IMR-90 (cell line): ENCODE data around the gene CPED1. TPM values are rescaled to one million over a fixed set of nuclear protein-coding genes. Genes with fewer than 3 reads are reported as not detected.

ENCODE experiments used
- ATAC-seq: fragments of 200-7000 bp; cut with Tn5 transposase; 2 replicates; pipeline ENCODE4 v1.9.1; 2020; ENCODE audit warnings: low read depth, mild to moderate bottlenecking, moderate library complexity
- BruUV-seq: library from RNA; stranded (reverse); fragments of 400-500 nt; replicated peaks from 2 replicates; lab custom pipeline; 2021; lab: Mats Ljungman, UMichigan
- CTCF ChIA-PET: fragments of 300-600 bp; formaldehyde crosslinking; extraction: SDS; loops from one replicate; lab custom pipeline; 2021; ENCODE audit warnings: antibody characterized with exemption; lab: Yijun Ruan, JAX
- POLR2A ChIA-PET: fragments of 300-600 bp; sonication (Branson Sonifier 250); formaldehyde crosslinking; loops from one replicate; lab custom pipeline; 2022; ENCODE audit warnings: antibody characterized with exemption; ENCODE audit not compliant: unreplicated experiment; lab: Charles Lee
- DNase-seq: peaks from one replicate; pipeline ENCODE4 v3.0.0; 2013
- H2AFZ ChIP-seq: replicated peaks from 2 replicates; pipeline ENCODE3; 2013; ENCODE audit warnings: low read length, mild to moderate bottlenecking; ENCODE audit not compliant: poor library complexity
- H2AK5ac ChIP-seq: 2 replicates; pipeline ENCODE4 v1.6.1; 2013; ENCODE audit warnings: low read depth, low read length, inconsistent platforms
- H2AK9ac ChIP-seq: replicated peaks from 2 replicates; pipeline ENCODE3; 2013; ENCODE audit warnings: mild to moderate bottlenecking, low read depth, low read length, moderate library complexity; ENCODE audit not compliant: poor library complexity
- H2BK120ac ChIP-seq: 2 replicates; pipeline ENCODE4 v1.6.1; 2013; ENCODE audit warnings: low read depth, low read length, inconsistent platforms
- H2BK15ac ChIP-seq: 3 replicates; pipeline ENCODE4 v1.6.1; 2013; ENCODE audit warnings: low read depth, low read length, inconsistent platforms
- H2BK20ac ChIP-seq: 2 replicates; pipeline ENCODE4 v1.6.1; 2013; ENCODE audit warnings: low read depth, mild to moderate bottlenecking, inconsistent platforms, low read length, moderate library complexity
- H2BK5ac ChIP-seq: 2 replicates; pipeline ENCODE4 v1.6.1; 2013; ENCODE audit warnings: mild to moderate bottlenecking, low read depth, low read length, inconsistent platforms; ENCODE audit not compliant: poor library complexity, severe bottlenecking
- H3K14ac ChIP-seq: replicated peaks from 2 replicates; pipeline ENCODE4 v1.6.1; 2013; ENCODE audit warnings: low read depth, low read length, inconsistent platforms
- H3K18ac ChIP-seq: 2 replicates; pipeline ENCODE4 v1.6.1; 2013; ENCODE audit warnings: low read depth, low read length, control low read depth
- H3K23ac ChIP-seq: 2 replicates; pipeline ENCODE4 v1.6.1; 2013; ENCODE audit warnings: low read depth, low read length, inconsistent platforms
- H3K27ac ChIP-seq: 2 replicates; pipeline ENCODE4 v1.5.1; 2013; ENCODE audit warnings: mild to moderate bottlenecking, control low read depth, low read length; ENCODE audit not compliant: insufficient read depth
- H3K27me3 ChIP-seq: 2 replicates; pipeline ENCODE4 v1.6.1; 2013; ENCODE audit warnings: low read length; ENCODE audit not compliant: control insufficient read depth, insufficient read depth
- H3K36me3 ChIP-seq: 2 replicates; pipeline ENCODE4 v1.6.1; 2013; ENCODE audit warnings: low read length, mixed read lengths; ENCODE audit not compliant: control insufficient read depth, insufficient read depth
- H3K4ac ChIP-seq: 2 replicates; pipeline ENCODE4 v1.6.1; 2013; ENCODE audit warnings: low read depth, low read length, inconsistent platforms
- H3K4me1 ChIP-seq: 2 replicates; pipeline ENCODE4 v1.6.1; 2013; ENCODE audit warnings: low read length, mixed read lengths; ENCODE audit not compliant: control insufficient read depth, insufficient read depth
- H3K4me2 ChIP-seq: 2 replicates; pipeline ENCODE4 v1.6.1; 2013; ENCODE audit warnings: low read depth, mild to moderate bottlenecking, control low read depth, low read length, moderate library complexity
- H3K4me3 ChIP-seq: 2 replicates; pipeline ENCODE4 v1.5.1; 2013; ENCODE audit warnings: low read depth, mild to moderate bottlenecking, control low read depth, low read length, moderate library complexity; ENCODE audit not compliant: insufficient read depth
- H3K56ac ChIP-seq: 2 replicates; pipeline ENCODE4 v1.6.1; 2013; ENCODE audit warnings: low read length, inconsistent platforms; ENCODE audit not compliant: insufficient read depth; ENCODE audit errors: extremely low read depth
- H3K79me1 ChIP-seq, 2 experiments: 2 replicates each; pipeline ENCODE4 v1.6.1; 2013; ENCODE audit warnings: low read length in 2 of 2, inconsistent platforms in 1 of 2, low read depth in 1 of 2
- H3K9ac ChIP-seq: 2 replicates; pipeline ENCODE4 v1.6.1; 2013; ENCODE audit warnings: low read depth, low read length, control low read depth
- H3K9me1 ChIP-seq: 2 replicates; pipeline ENCODE4 v1.6.1; 2013; ENCODE audit warnings: low read length, inconsistent platforms; ENCODE audit not compliant: insufficient read depth
- H3K9me3 ChIP-seq: 2 replicates; pipeline ENCODE4 v1.6.1; 2013; ENCODE audit warnings: low read length; ENCODE audit not compliant: control insufficient read depth, insufficient read depth
- H4K20me1 ChIP-seq: 2 replicates; pipeline ENCODE4 v1.6.1; 2013; ENCODE audit warnings: low read length, inconsistent platforms; ENCODE audit not compliant: insufficient read depth
- H4K5ac ChIP-seq: 2 replicates; pipeline ENCODE4 v1.6.1; 2013; ENCODE audit warnings: mild to moderate bottlenecking, low read depth, low read length, control low read depth
- H4K8ac ChIP-seq, 2 experiments: 2 replicates each; pipeline ENCODE4 v1.6.1; 2013; ENCODE audit warnings: low read depth in 2 of 2, low read length in 2 of 2, control low read depth in 1 of 2, inconsistent platforms in 1 of 2
- H4K91ac ChIP-seq: 2 replicates; pipeline ENCODE4 v1.6.1; 2013; ENCODE audit warnings: low read depth, low read length, inconsistent platforms; ENCODE audit not compliant: insufficient read depth
- CHD1 ChIP-seq: IDR thresholded peaks from 2 replicates; pipeline ENCODE4 v1.6.1; 2012; ENCODE audit warnings: low read depth, low read length, improper control_type of control experiment
- MAFK ChIP-seq: IDR thresholded peaks from 2 replicates; pipeline ENCODE4 v1.6.1; 2012; ENCODE audit warnings: low read depth, low read length, improper control_type of control experiment
- WGBS, 2 experiments: methylation state at CpG; one replicate each; pipeline versions ENCODE4 v1.1.5 to v1.1.7; 2013; ENCODE audit warnings: missing lambda C conversion rate in 2 of 2; ENCODE audit not compliant: insufficient read length in 1 of 2; ENCODE audit errors: extremely low coverage in 2 of 2; 5-methylcytosine and 5-hydroxymethylcytosine counted together
- dilution Hi-C: fragments of 300-500 bp; cut with HindIII; formaldehyde crosslinking; loops from one replicate; pipeline ENCODE4 v1.14.3; 2018; ENCODE audit warnings: low sequenced_read_pairs; ENCODE audit not compliant: unreplicated experiment
- in situ Hi-C: fragments of 300-500 bp; cut with MboI; formaldehyde crosslinking; loops from 3 replicates; pipeline ENCODE4 v1.14.3; 2019; ENCODE audit warnings: low sequenced_read_pairs, inconsistent platforms, mixed read lengths
- intact Hi-C: fragments of 100-400 bp; cut with micrococcal nuclease; formaldehyde crosslinking; loops from 2 replicates; pipeline ENCODE4 v1.10.0; 2022
- polyA plus RNA-seq, 3 experiments: library from polyadenylated mRNA; depleted of rRNA; stranded (reverse); fragments of >200 nt; gene quantifications; 2 replicates each; pipeline ENCODE4 v1.2.3, GENCODE V29; 2012; ENCODE audit warnings: low replicate concordance in 1 of 3
- total RNA-seq: library from RNA; depleted of rRNA; stranded (reverse); fragments of >200 nt; gene quantifications from 2 replicates; pipeline ENCODE4 v1.2.3, GENCODE V29; 2012

The CPED1 gene
- total and polyA plus RNA-seq, 2 of the 4 experiments (the other 2 are of a cell fraction), result 31.2 to 96.8 TPM

- peak overlapping the region; percentile 40 for H2BK5ac ChIP-seq
- dilution Hi-C loops (loop anchor here (25.0 kb wide), 1 partner anchor 89 kb away; no protein-coding TSS in a partner anchor), in situ Hi-C loops (loop anchor here (25.0 kb wide), 1 partner anchor 339 kb away; the partner anchor contains the start of gene WNT16), intact Hi-C loops (no loop called here)
- H3K23ac ChIP-seq, result no peak overlapping the region
- H3K36me3 ChIP-seq, result no peaks in the 10 kb centered on the region; the same call in 1 of the 2 replicates
- peak overlapping the region; percentile 23; the same call in 1 of the 2 replicates for H3K27ac ChIP-seq
- peak overlapping the region; percentile 7; the same call in 1 of the 2 replicates for H3K14ac ChIP-seq
- peak overlapping the region; percentile 24; the same call in 1 of the 2 replicates for H2BK120ac ChIP-seq
- no peaks in the 10 kb centered on the region for H3K9me3 ChIP-seq
- H4K5ac ChIP-seq, result peak overlapping the region; percentile 75; the same call in 1 of the 2 replicates
- TF ChIP-seq MAFK (0 out of 2 replicates have a peak, but pooled peaks have one; percentile 35), CHD1 (no peak)
- peak overlapping the region; percentile 59; the same call in 1 of the 2 replicates for H3K4ac ChIP-seq
- no peak for DNase-seq
- ChIA-PET CTCF (interaction anchor here (0.6 to 2.2 kb wide), 2 partner anchors 29 to 84 kb away, joined by 3 to 6 read pairs; no protein-coding TSS in a partner anchor), POLR2A (no interaction called here)
- no TSS peak for BruUV-seq
- peaks cover 8% of the 10 kb centered on the region; the same call in 1 of the 2 replicates for H3K9me1 ChIP-seq
- peak overlapping the region; percentile 29; the same call in 1 of the 2 replicates for H3K4me2 ChIP-seq
- peak overlapping the region; percentile 74 for H2AK5ac ChIP-seq
- H2AK9ac ChIP-seq, result no peak overlapping the region
- H2BK15ac ChIP-seq, result peak overlapping the region; percentile 89; the same call in 1 of the 3 replicates
- H3K79me1 ChIP-seq, result peaks cover 19 to 63% of the 10 kb centered on the region in 2 experiments
- H2AFZ ChIP-seq, result no peak overlapping the region
- H3K56ac ChIP-seq, result no peak overlapping the region
- H4K8ac ChIP-seq, result peak overlapping the region in 1 of 2 experiments; percentile 20; a peak in 1 of 4 replicates
- no peak overlapping the region for H3K9ac ChIP-seq
- H4K20me1 ChIP-seq, result no peaks in the 10 kb centered on the region; the same call in 1 of the 2 replicates
- H3K18ac ChIP-seq, result peak overlapping the region; percentile 79
- no peak for ATAC-seq
- H3K4me3 ChIP-seq, result no peak overlapping the region
- no peaks in the 10 kb centered on the region for H3K27me3 ChIP-seq
- no peak overlapping the region for H2BK20ac ChIP-seq
- peaks cover 11% of the 10 kb centered on the region for H3K4me1 ChIP-seq
- no peak overlapping the region for H4K91ac ChIP-seq
- 100% methylated on average over 1 of the region's 7 CpGs; no CpG with 5 or more reads in 1 of the 2 experiments for WGBS, 2 experiments
Observed at GRCh38 chr7:120997882-120998474, 9.5 kb downstream of the CPED1 start.
